Ascending aorta (tissue), 2 donors: ENCODE data around the gene CNN3. TPM values are rescaled to one million over a fixed set of nuclear protein-coding genes. Genes with fewer than 3 reads are reported as not detected.

Source experiments
- DNase-seq, 2 donors: peaks; one replicate each; pipeline ENCODE4 v3.0.0-alpha.2; 2019; ENCODE audit warnings: low spot score in 2 of 2
- H3K27ac ChIP-seq, 2 donors: fragments of 200-600 bp; sonication (generic); one replicate each; pipeline ENCODE4 v1.5.1; 2016 to 2017; ENCODE audit warnings: mild to moderate bottlenecking in 1 of 2
- H3K27me3 ChIP-seq: fragments of 200-600 bp; sonication (generic); one replicate; pipeline ENCODE4 v1.5.1; 2017
- H3K36me3 ChIP-seq, 2 donors: fragments of 200-600 bp; sonication (generic); one replicate each; pipeline ENCODE4 v1.5.1; 2016
- H3K4me1 ChIP-seq, 2 donors: fragments of 200-600 bp; sonication (generic); one replicate each; pipeline ENCODE4 v1.5.1; 2016 to 2017; ENCODE audit warnings: mild to moderate bottlenecking in 1 of 2
- H3K4me3 ChIP-seq, 2 donors: fragments of 200-600 bp; sonication (generic); one replicate each; pipeline ENCODE4 v1.5.1; 2016 to 2017; ENCODE audit warnings: mild to moderate bottlenecking in 1 of 2
- H3K9me3 ChIP-seq, 2 donors: fragments of 200-600 bp; sonication (generic); one replicate each; pipeline ENCODE4 v1.5.1; 2016
- intact Hi-C: fragments of 100-400 bp; cut with DNase I; formaldehyde crosslinking; loops from one replicate; pipeline ENCODE4 v1.15.1; 2023
- total RNA-seq: library from RNA; depleted of rRNA; stranded (reverse); fragments of >200 nt; gene quantifications from one replicate; pipeline ENCODE4 v1.1.0, GENCODE V29; 2016
- TF ChIP-seq, protein P1 (sequence below), 3 experiments: fragments of 200-600 bp in 2 of 3; fragments of 450-650 bp in 1 of 3; sonication (generic) in 2 of 3; IDR thresholded peaks; one replicate each; pipeline ENCODE4 v1.5.1; 2016 to 2019; ENCODE audit warnings: antibody characterized with exemption in 3 of 3, mild to moderate bottlenecking in 1 of 3, moderate library complexity in 1 of 3

CNN3 gene
- total RNA-seq, 1 donor from 2014 or later, result 362 TPM

- Histone ChIP-seq H3K27me3 (no peaks in the 10 kb centered on the region), H3K4me1 (peaks cover 4 to 12% of the 10 kb centered on the region in 2 donors), H3K27ac (no peak overlapping the region), H3K4me3 (no peak overlapping the region), H3K36me3 (peaks cover 26 to 65% of the 10 kb centered on the region in 2 donors), H3K9me3 (no peaks in the 10 kb centered on the region)
- intact Hi-C loops, result no loop called here
- no peak for DNase-seq
- TF ChIP-seq, protein P1, sequence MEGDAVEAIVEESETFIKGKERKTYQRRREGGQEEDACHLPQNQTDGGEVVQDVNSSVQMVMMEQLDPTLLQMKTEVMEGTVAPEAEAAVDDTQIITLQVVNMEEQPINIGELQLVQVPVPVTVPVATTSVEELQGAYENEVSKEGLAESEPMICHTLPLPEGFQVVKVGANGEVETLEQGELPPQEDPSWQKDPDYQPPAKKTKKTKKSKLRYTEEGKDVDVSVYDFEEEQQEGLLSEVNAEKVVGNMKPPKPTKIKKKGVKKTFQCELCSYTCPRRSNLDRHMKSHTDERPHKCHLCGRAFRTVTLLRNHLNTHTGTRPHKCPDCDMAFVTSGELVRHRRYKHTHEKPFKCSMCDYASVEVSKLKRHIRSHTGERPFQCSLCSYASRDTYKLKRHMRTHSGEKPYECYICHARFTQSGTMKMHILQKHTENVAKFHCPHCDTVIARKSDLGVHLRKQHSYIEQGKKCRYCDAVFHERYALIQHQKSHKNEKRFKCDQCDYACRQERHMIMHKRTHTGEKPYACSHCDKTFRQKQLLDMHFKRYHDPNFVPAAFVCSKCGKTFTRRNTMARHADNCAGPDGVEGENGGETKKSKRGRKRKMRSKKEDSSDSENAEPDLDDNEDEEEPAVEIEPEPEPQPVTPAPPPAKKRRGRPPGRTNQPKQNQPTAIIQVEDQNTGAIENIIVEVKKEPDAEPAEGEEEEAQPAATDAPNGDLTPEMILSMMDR (IDR thresholded peaks at IDR 0.05), result no peak
Measured at GRCh38 chr1:94894630-94895029, 32.3 kb downstream of the CNN3 start.

GRCh38 chr1:94892604-94893254 lies 34.2 kb downstream of the CNN3 start:
- Histone ChIP-seq H3K9me3 (no peaks in the 10 kb centered on the region), H3K4me3 (no peak overlapping the region), H3K27me3 (no peaks in the 10 kb centered on the region), H3K4me1 (no peaks in the 10 kb centered on the region), H3K27ac (no peak overlapping the region), H3K36me3 (peaks cover 26 to 59% of the 10 kb centered on the region in 2 donors)
- DNase-seq, result no peak
- TF ChIP-seq, protein P1 (IDR thresholded peaks at IDR 0.05), result no peak
- intact Hi-C loops, result no loop called here

GRCh38 chr1:94888201-94888600 lies 38.7 kb downstream of the CNN3 start:
- H3K4me1 ChIP-seq, result peaks cover 7 to 11% of the 10 kb centered on the region in 2 donors
- DNase-seq, result no peak
- intact Hi-C loops, result no loop called here

DNA sequence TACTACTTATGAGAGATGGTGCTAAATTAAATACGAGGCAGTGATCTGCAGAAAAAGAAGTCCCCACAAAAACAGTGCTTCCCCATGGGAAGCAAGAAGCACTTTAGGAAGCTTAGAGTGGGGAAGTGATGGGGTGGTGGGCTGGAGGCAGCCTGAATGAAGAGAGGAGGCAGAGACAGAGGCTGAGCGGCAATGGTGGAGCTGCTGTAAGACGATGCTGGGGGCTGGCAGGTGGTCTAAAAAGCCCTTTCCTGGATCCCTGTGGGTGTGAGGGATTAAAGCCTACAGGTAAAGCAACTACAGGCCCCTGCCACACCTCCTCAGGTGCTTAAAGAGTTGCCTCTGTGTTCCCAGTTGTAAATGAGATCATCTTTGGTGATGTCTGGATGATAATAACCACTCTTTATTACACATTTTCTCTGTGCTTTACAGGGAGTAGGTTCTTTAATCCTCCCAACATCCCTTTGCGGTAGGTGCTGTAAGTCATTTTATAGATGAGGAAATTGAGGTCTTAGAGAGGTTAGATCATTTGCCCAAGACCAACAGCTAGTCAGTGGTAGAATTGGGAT lies 39.2 kb downstream of the CNN3 start:
- H3K4me1 ChIP-seq, result peaks cover 7 to 11% of the 10 kb centered on the region in 2 donors
- no peak overlapping the region for H3K27ac ChIP-seq
- H3K27me3 ChIP-seq, result no peaks in the 10 kb centered on the region
- H3K9me3 ChIP-seq, result no peaks in the 10 kb centered on the region
- TF ChIP-seq, protein P1 (IDR thresholded peaks at IDR 0.05), result no peak
- DNase-seq, result no peak
- peaks cover 6 to 10% of the 10 kb centered on the region in 2 donors for H3K36me3 ChIP-seq
- intact Hi-C loops, result no loop called here
- H3K4me3 ChIP-seq, result no peak overlapping the region

More at GRCh38 chr1:94888201-94888600, 38.7 kb downstream of the CNN3 start:
- TF ChIP-seq, protein P1 (IDR thresholded peaks at IDR 0.05), result no peak
- H3K4me3 ChIP-seq, result no peak overlapping the region
- H3K9me3 ChIP-seq, result no peaks in the 10 kb centered on the region
- H3K36me3 ChIP-seq, result peaks cover 6 to 15% of the 10 kb centered on the region in 2 donors
- H3K27ac ChIP-seq, result no peak overlapping the region
- no peaks in the 10 kb centered on the region for H3K27me3 ChIP-seq

DNA sequence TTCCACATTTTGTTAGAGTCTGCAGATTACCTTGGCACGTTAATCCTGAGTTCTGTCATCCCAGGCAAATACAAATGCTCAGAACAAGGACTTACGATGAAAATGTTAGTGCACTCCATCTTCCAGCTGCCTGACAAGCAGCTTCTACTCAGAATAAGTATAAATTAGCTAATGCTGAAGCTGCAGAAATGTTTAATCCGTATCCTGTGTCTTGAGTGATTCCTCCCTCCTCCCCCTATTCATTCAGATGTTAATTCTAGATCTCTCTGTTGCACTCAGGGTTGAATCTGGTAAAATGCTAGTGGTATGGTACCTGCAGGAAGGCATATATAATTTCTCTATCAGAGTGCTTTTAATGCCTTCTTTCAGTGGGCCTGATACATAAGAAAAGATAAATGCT lies 39.8 kb downstream of the CNN3 start:
- Histone ChIP-seq H3K36me3 (peaks cover 6 to 9% of the 10 kb centered on the region in 2 donors), H3K27ac (no peak overlapping the region), H3K9me3 (no peaks in the 10 kb centered on the region), H3K27me3 (no peaks in the 10 kb centered on the region), H3K4me3 (no peak overlapping the region), H3K4me1 (peaks cover 7 to 11% of the 10 kb centered on the region in 2 donors)
- intact Hi-C loops, result no loop called here
- no peak for DNase-seq
- TF ChIP-seq, protein P1 (IDR thresholded peaks at IDR 0.05), result no peak
